Spleen (tissue), 11 donors: ENCODE measurements around the gene ZNF507. TPM values are rescaled to one million over a fixed set of nuclear protein-coding genes. Genes with fewer than 3 reads are reported as not detected.

Source experiments
- DNase-seq: peaks from one replicate; pipeline ENCODE4 v3.0.0-alpha.2; 2020
- H3K27ac ChIP-seq, 8 donors: fragments of 200-600 bp; sonication (generic) in 7 of 8; 1 replicate in 4 of 8; 2 replicates in 4 of 8; pipeline versions ENCODE4 v1.5.0 to v1.8.0; 2016 to 2021; ENCODE audit warnings: inconsistent platforms in 4 of 8, mild to moderate bottlenecking in 4 of 8, moderate library complexity in 1 of 8
- H3K27me3 ChIP-seq, 7 donors: fragments of 200-600 bp; sonication (generic) in 6 of 7; replicated peaks in 1 of 7; 1 replicate in 4 of 7; 2 replicates in 3 of 7; pipeline versions ENCODE4 v1.5.0 to v1.8.0; 2016 to 2021; ENCODE audit warnings: inconsistent platforms in 3 of 7, mild to moderate bottlenecking in 1 of 7
- H3K36me3 ChIP-seq, 6 donors: fragments of 200-600 bp; sonication (generic) in 5 of 6; 1 replicate in 4 of 6; 2 replicates in 2 of 6; pipeline versions ENCODE4 v1.5.0 to v1.8.0; 2016 to 2021; ENCODE audit warnings: inconsistent platforms in 2 of 6
- H3K4me1 ChIP-seq, 6 donors: fragments of 200-600 bp; sonication (generic) in 5 of 6; 1 replicate in 3 of 6; 2 replicates in 3 of 6; pipeline versions ENCODE4 v1.5.0 to v1.8.0; 2016 to 2021; ENCODE audit warnings: inconsistent platforms in 3 of 6
- H3K4me3 ChIP-seq, 8 donors: fragments of 200-600 bp; sonication (generic) in 7 of 8; 1 replicate in 4 of 8; 2 replicates in 4 of 8; pipeline versions ENCODE4 v1.5.0 to v1.8.0; 2016 to 2021; ENCODE audit warnings: inconsistent platforms in 4 of 8, mild to moderate bottlenecking in 4 of 8, moderate library complexity in 2 of 8
- H3K9me3 ChIP-seq, 8 donors: fragments of 200-600 bp; sonication (generic) in 7 of 8; 1 replicate in 4 of 8; 2 replicates in 4 of 8; pipeline versions ENCODE4 v1.5.0 to v1.8.0; 2016 to 2021; ENCODE audit warnings: inconsistent platforms in 4 of 8
- POLR2A ChIP-seq, 3 donors: fragments of 450-650 bp; IDR thresholded peaks; one replicate each; pipeline ENCODE4 v1.5.1; 2017; ENCODE audit warnings: antibody characterized with exemption in 3 of 3, mild to moderate bottlenecking in 1 of 3
- POLR2AphosphoS5 ChIP-seq, 3 donors: sonication (generic); formaldehyde crosslinking; IDR thresholded peaks; one replicate each; pipeline ENCODE4 v1.5.1; 2017; ENCODE audit warnings: antibody characterized with exemption in 3 of 3
- WGBS, 5 donors: extraction: QIAGEN DNeasy Blood & Tissue Kit in 3 of 5; methylation state at CpG; one replicate each; pipeline versions ENCODE4 v1.1.5 to v1.1.7; 2013 to 2018; 5-methylcytosine and 5-hydroxymethylcytosine counted together
- intact Hi-C: fragments of 100-400 bp; cut with DNase I; formaldehyde crosslinking; loops from one replicate; pipeline ENCODE4 v1.15.0; 2023; ENCODE audit warnings: low total_unique reads
- polyA plus RNA-seq, 3 donors: library from polyadenylated mRNA; stranded (reverse); fragments of 200-250 nt; gene quantifications; one replicate each; pipeline ENCODE4 v1.2.1, GENCODE V29; 2013
- total RNA-seq, 7 donors: library from RNA; depleted of rRNA in 3 of 7; stranded (reverse); fragments of >200 nt in 3 of 7; fragmentation: NEBNext Ultra II Directional in 4 of 7; extraction: Animal tissue kit (Norgen Biotek cat#: 25700) in 4 of 7; gene quantifications; one replicate each; pipeline versions ENCODE4 v1.1.0 to v1.2.1, GENCODE V29; 2016 to 2021
- TF ChIP-seq, protein P1 (sequence below), 11 experiments: fragments of 200-600 bp in 7 of 11; fragments of 450-650 bp in 4 of 11; sonication (generic) in 4 of 11; IDR thresholded peaks in 8 of 11; conservative IDR thresholded peaks in 3 of 11; 1 replicate in 7 of 11; 2 replicates in 4 of 11; pipeline versions ENCODE4 v1.4.0 to v1.8.0; 2016 to 2021; ENCODE audit warnings: antibody characterized with exemption in 11 of 11, inconsistent platforms in 4 of 11, mild to moderate bottlenecking in 1 of 11
- donor health status: healthy with polysubstance abuse.
- donor health status: DM: no; HTN: no; CAD: no; lungs with moderate emphysema.
- donor health status: DM: no; HTN: no; CAD: no.
- donor health status: Bipolar disorder and iron deficiency.
- donor health status: healthy.
- donor health status: DM: no; HTN: no; CAD: no.
- donor health status: DM: yes; HTN: yes; CAD: no.

The ZNF507 gene
- total and polyA plus RNA-seq, 10 donors = 3.6 to 31.4 (median 23.7) TPM

DNA sequence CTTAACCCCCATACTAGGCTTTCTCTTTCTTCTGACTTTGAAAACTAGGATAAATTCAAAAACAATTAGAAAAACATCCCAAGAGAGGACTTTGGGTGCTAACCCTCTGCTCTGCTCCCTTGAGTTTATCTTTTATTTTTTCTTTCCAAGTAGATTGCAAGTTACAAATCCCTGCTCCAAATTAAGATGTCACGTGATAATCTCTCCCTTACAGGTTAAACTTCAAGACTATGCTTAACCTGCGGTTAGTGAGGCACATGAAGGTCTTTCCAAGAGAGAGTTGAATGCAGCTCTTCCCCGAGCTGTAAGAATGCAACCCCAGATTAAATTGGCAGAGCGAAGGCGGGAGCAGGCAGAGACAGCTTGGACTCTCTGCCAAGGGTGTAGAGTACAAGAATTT is 12.2 kb upstream of the ZNF507 start:
- TF ChIP-seq, protein P1, sequence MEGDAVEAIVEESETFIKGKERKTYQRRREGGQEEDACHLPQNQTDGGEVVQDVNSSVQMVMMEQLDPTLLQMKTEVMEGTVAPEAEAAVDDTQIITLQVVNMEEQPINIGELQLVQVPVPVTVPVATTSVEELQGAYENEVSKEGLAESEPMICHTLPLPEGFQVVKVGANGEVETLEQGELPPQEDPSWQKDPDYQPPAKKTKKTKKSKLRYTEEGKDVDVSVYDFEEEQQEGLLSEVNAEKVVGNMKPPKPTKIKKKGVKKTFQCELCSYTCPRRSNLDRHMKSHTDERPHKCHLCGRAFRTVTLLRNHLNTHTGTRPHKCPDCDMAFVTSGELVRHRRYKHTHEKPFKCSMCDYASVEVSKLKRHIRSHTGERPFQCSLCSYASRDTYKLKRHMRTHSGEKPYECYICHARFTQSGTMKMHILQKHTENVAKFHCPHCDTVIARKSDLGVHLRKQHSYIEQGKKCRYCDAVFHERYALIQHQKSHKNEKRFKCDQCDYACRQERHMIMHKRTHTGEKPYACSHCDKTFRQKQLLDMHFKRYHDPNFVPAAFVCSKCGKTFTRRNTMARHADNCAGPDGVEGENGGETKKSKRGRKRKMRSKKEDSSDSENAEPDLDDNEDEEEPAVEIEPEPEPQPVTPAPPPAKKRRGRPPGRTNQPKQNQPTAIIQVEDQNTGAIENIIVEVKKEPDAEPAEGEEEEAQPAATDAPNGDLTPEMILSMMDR (IDR thresholded peaks at IDR 0.05 in 8 of 11, conservative IDR thresholded peaks at IDR 0.05 in 3 of 11) = no peak
- TF ChIP-seq POLR2A (IDR thresholded peaks at IDR 0.05) (no peak), POLR2AphosphoS5 (IDR thresholded peaks at IDR 0.05) (no peak)
- no peak for DNase-seq
- WGBS, 5 donors = 85 to 93% (median 88%) methylated on average over 5 of the region's 5 CpGs
- peaks cover 0 to 17% (median 0%) of the 10 kb centered on the region in 7 donors for H3K27me3 ChIP-seq
- H3K9me3 ChIP-seq = no peaks in the 10 kb centered on the region
- H3K36me3 ChIP-seq = no peaks in the 10 kb centered on the region
- intact Hi-C loops = no loop called here
- no peak overlapping the region for H3K27ac ChIP-seq
- H3K4me1 ChIP-seq = peaks cover 0 to 15% (median 2%) of the 10 kb centered on the region in 6 donors
- no peak overlapping the region for H3K4me3 ChIP-seq

GRCh38 chr19:32336259-32337083 is 8.9 kb upstream of the ZNF507 start:
- DNase-seq = no peak
- H3K36me3 ChIP-seq = no peaks in the 10 kb centered on the region
- peaks cover 0 to 19% (median 0%) of the 10 kb centered on the region in 7 donors for H3K27me3 ChIP-seq
- intact Hi-C loops = no loop called here
- H3K4me3 ChIP-seq = no peak overlapping the region
- H3K27ac ChIP-seq = no peak overlapping the region
- TF ChIP-seq, protein P1 (IDR thresholded peaks at IDR 0.05 in 8 of 11, conservative IDR thresholded peaks at IDR 0.05 in 3 of 11) = no peak
- TF ChIP-seq POLR2A (IDR thresholded peaks at IDR 0.05) (no peak), POLR2AphosphoS5 (IDR thresholded peaks at IDR 0.05) (no peak)
- H3K9me3 ChIP-seq = no peaks in the 10 kb centered on the region
- H3K4me1 ChIP-seq = peaks cover 0 to 6% (median 0%) of the 10 kb centered on the region in 6 donors
- 71 to 78% (median 74%) methylated on average over 7 of the region's 7 CpGs for WGBS, 5 donors

DNA sequence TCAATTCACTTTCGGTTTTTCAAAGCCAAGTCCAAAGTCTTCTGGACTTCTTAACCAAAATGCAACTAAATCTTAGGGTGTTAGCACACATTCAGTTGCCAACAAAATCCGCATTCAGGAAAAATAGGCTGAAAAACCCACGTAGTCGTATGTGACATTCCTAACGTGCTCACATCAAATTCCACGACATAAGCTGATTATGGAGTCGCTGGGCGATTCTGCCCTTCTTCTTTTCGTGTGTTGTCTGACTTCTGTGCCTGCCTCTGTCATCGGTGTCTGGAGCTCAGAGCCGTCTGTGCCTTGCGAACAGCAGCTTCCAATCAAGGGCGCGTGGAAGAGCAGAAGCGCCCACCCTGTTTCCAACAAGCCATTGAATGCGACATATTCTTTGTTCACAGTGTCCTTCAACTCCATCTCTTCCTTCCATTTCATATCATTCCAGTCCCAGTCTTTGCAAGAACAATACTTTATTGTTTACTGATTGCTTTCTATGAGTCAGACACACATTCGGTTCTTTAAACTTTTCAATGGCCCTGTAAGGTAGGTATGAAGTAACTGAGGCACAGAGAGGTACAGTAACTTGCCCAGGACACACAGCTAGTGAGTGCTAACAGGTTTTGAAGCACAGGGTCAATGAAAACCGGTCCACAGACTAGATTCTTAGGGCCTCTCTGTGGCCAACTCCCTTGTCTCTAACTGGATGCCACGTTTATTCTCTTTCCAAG is 8.2 kb upstream of the ZNF507 start:
- intact Hi-C loops = no loop called here
- no peak for DNase-seq
- Histone ChIP-seq H3K9me3 (no peaks in the 10 kb centered on the region), H3K4me1 (peaks cover 0 to 6% (median 0%) of the 10 kb centered on the region in 6 donors), H3K27me3 (peaks cover 0 to 23% (median 0%) of the 10 kb centered on the region in 7 donors), H3K4me3 (no peak overlapping the region), H3K27ac (no peak overlapping the region), H3K36me3 (no peaks in the 10 kb centered on the region)
- TF ChIP-seq POLR2A (IDR thresholded peaks at IDR 0.05) = no peak
- TF ChIP-seq POLR2AphosphoS5 (IDR thresholded peaks at IDR 0.05) = no peak
- TF ChIP-seq, protein P1 (IDR thresholded peaks at IDR 0.05 in 8 of 11, conservative IDR thresholded peaks at IDR 0.05 in 3 of 11) = no peak
- 82 to 88% (median 86%) methylated on average over 19 of the region's 19 CpGs for WGBS, 5 donors

GRCh38 chr19:32339423-32339822 is 6.0 kb upstream of the ZNF507 start:
- H3K27me3 ChIP-seq = peaks cover 0 to 33% (median 0%) of the 10 kb centered on the region in 7 donors
- peaks cover 0 to 6% (median 0%) of the 10 kb centered on the region in 6 donors for H3K4me1 ChIP-seq
- no peak for TF ChIP-seq POLR2A (IDR thresholded peaks at IDR 0.05)
- TF ChIP-seq, protein P1 (IDR thresholded peaks at IDR 0.05 in 8 of 11, conservative IDR thresholded peaks at IDR 0.05 in 3 of 11) = no peak
- TF ChIP-seq POLR2AphosphoS5 (IDR thresholded peaks at IDR 0.05) = no peak
- DNase-seq = no peak
- WGBS, 5 donors = 83 to 100% (median 89%) methylated on average over 2 of the region's 2 CpGs
- no peaks in the 10 kb centered on the region for H3K9me3 ChIP-seq
- no peak overlapping the region for H3K27ac ChIP-seq
- no peaks in the 10 kb centered on the region for H3K36me3 ChIP-seq
- intact Hi-C loops = no loop called here
- no peak overlapping the region for H3K4me3 ChIP-seq
